Thyroid gland (tissue), 4 donors: ENCODE measurements around the gene CGB2. TPM values are rescaled to one million over a fixed set of nuclear protein-coding genes. Genes with fewer than 3 reads are reported as not detected.
"Not testable (repeated sequence)": the region's sequence is repeated elsewhere in the genome, so short reads cannot be mapped to it uniquely, and the experiment has no call there.

Experiments used
- DNase-seq, 2 donors: peaks; one replicate each; pipeline ENCODE4 v3.0.0-alpha.2; 2019
- H3K27ac ChIP-seq, 3 donors: fragments of 200-600 bp; sonication (generic); 1 replicate in 2 of 3; 2 replicates in 1 of 3; pipeline ENCODE4 v1.5.1; 2016 to 2019; ENCODE audit warnings: mild to moderate bottlenecking in 1 of 3, moderate library complexity in 1 of 3
- H3K27me3 ChIP-seq: fragments of 200-600 bp; sonication (generic); one replicate; pipeline ENCODE4 v1.5.1; 2019
- H3K36me3 ChIP-seq, 2 donors: fragments of 200-600 bp; sonication (generic); one replicate each; pipeline ENCODE4 v1.5.1; 2016 to 2019
- H3K4me1 ChIP-seq, 2 donors: fragments of 200-600 bp; sonication (generic); one replicate each; pipeline ENCODE4 v1.5.1; 2017 to 2019
- H3K4me3 ChIP-seq, 3 donors: fragments of 200-600 bp; sonication (generic); replicated peaks in 1 of 3; 1 replicate in 2 of 3; 2 replicates in 1 of 3; pipeline ENCODE4 v1.5.1; 2016; ENCODE audit warnings: mild to moderate bottlenecking in 1 of 3
- H3K9me3 ChIP-seq: fragments of 200-600 bp; sonication (generic); one replicate; pipeline ENCODE4 v1.5.1; 2017
- POLR2A ChIP-seq, 2 donors: fragments of 450-650 bp; IDR thresholded peaks; one replicate each; pipeline ENCODE4 v1.6.1; 2017; ENCODE audit warnings: antibody characterized with exemption in 2 of 2, mild to moderate bottlenecking in 2 of 2, moderate library complexity in 1 of 2
- WGBS, 2 donors: methylation state at CpG; one replicate each; pipeline ENCODE4 v1.1.5; 2017; 5-methylcytosine and 5-hydroxymethylcytosine counted together
- intact Hi-C: fragments of 100-400 bp; cut with DNase I; formaldehyde crosslinking; loops from one replicate; pipeline ENCODE4 v1.15.1; 2023
- total RNA-seq, 4 donors: library from RNA; depleted of rRNA; stranded (reverse); fragments of >200 nt; gene quantifications; one replicate each; pipeline ENCODE4 v1.2.3, GENCODE V29; 2016
- TF ChIP-seq, protein P1 (sequence below), 6 experiments: fragments of 200-600 bp in 3 of 6; fragments of 450-650 bp in 3 of 6; sonication (generic) in 3 of 6; IDR thresholded peaks; one replicate each; pipeline ENCODE4 v1.5.1; 2016 to 2019; ENCODE audit warnings: antibody characterized with exemption in 6 of 6, mild to moderate bottlenecking in 2 of 6, inconsistent platforms in 1 of 6, moderate library complexity in 1 of 6

The CGB2 gene
- total RNA-seq, 4 donors from 2014 or later: not detected

DNA sequence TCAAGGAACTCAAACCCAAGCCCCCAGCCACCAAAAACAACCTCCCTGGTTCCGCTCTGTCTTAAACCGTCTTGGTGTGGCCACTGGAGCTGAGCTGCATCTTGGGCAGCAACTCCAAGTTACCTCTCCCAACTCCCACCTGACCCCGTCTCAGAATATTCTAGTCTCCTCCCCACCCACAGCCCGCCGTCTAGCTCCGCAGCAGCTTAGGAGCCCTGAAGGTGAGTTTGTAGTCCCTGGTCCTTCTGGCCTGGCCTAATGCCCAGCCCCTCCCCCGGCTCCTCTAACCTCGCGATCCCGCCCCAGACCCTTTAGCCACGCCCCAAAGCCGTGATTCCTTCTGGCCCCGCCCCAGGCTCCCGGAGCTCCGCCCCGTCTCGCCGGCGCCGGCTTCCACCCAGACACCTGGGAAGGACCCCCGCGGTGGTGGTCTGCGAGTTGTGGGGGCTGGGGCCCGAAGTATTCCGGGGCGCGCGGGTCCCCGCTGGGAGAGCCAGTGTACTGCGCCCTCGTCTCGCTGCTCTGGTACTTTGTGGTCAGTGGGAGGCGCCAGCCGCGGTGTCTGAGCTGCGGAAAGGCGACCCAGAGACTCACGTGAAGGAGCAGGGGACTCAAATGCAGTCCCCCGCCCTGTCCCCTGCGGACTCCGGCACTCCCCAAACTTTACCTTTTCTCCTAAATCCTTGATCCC lies 12.3 kb upstream of the CGB2 start:
- no peak overlapping the region for H3K27ac ChIP-seq
- H3K4me1 ChIP-seq: peaks cover 17 to 24% of the 10 kb centered on the region in 2 donors
- no peak for TF ChIP-seq POLR2A (IDR thresholded peaks at IDR 0.05)
- TF ChIP-seq, protein P1, sequence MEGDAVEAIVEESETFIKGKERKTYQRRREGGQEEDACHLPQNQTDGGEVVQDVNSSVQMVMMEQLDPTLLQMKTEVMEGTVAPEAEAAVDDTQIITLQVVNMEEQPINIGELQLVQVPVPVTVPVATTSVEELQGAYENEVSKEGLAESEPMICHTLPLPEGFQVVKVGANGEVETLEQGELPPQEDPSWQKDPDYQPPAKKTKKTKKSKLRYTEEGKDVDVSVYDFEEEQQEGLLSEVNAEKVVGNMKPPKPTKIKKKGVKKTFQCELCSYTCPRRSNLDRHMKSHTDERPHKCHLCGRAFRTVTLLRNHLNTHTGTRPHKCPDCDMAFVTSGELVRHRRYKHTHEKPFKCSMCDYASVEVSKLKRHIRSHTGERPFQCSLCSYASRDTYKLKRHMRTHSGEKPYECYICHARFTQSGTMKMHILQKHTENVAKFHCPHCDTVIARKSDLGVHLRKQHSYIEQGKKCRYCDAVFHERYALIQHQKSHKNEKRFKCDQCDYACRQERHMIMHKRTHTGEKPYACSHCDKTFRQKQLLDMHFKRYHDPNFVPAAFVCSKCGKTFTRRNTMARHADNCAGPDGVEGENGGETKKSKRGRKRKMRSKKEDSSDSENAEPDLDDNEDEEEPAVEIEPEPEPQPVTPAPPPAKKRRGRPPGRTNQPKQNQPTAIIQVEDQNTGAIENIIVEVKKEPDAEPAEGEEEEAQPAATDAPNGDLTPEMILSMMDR (IDR thresholded peaks at IDR 0.05): no peak
- no peaks in the 10 kb centered on the region for H3K27me3 ChIP-seq
- WGBS, 2 donors: 15 to 17% methylated on average over 13 to 22 of the region's 41 CpGs
- peaks cover 0 to 5% of the 10 kb centered on the region in 2 donors for H3K36me3 ChIP-seq
- peak overlapping the region in 1 of 3 donors; percentile 25 for H3K4me3 ChIP-seq
- intact Hi-C loops: no loop called here
- H3K9me3 ChIP-seq: no peaks in the 10 kb centered on the region
- DNase-seq: peak; percentile 61 to 82

DNA sequence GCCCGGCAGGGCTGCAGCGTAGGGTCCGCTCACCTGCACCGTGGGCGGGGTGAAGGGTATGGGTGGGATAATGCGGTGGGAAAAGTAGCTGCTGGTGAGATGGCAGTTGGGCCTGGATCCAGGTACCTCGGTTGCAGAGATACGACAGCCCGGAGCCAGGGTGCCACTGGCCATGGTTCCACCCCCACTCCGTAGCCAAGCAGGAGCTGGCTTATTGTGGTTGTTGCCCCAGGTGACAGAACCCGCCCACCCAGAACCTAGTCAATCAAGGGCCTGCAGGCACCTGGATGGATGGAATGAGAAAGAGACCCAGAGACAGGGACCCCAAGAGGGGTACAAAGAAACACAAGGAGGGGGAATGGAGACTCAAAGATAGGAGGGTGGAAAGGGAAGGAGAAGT lies 11.3 kb upstream of the CGB2 start:
- H3K4me3 ChIP-seq: no peak overlapping the region
- no peaks in the 10 kb centered on the region for H3K27me3 ChIP-seq
- 68 to 78% methylated on average over 11 of the region's 11 CpGs for WGBS, 2 donors
- DNase-seq: peak in 1 of 2 donors; percentile 22
- TF ChIP-seq, protein P1 (IDR thresholded peaks at IDR 0.05): no peak
- TF ChIP-seq POLR2A (IDR thresholded peaks at IDR 0.05): no peak
- H3K4me1 ChIP-seq: peaks cover 17 to 24% of the 10 kb centered on the region in 2 donors
- intact Hi-C loops: no loop called here
- H3K36me3 ChIP-seq: no peaks in the 10 kb centered on the region
- H3K27ac ChIP-seq: no peak overlapping the region
- no peaks in the 10 kb centered on the region for H3K9me3 ChIP-seq

DNA sequence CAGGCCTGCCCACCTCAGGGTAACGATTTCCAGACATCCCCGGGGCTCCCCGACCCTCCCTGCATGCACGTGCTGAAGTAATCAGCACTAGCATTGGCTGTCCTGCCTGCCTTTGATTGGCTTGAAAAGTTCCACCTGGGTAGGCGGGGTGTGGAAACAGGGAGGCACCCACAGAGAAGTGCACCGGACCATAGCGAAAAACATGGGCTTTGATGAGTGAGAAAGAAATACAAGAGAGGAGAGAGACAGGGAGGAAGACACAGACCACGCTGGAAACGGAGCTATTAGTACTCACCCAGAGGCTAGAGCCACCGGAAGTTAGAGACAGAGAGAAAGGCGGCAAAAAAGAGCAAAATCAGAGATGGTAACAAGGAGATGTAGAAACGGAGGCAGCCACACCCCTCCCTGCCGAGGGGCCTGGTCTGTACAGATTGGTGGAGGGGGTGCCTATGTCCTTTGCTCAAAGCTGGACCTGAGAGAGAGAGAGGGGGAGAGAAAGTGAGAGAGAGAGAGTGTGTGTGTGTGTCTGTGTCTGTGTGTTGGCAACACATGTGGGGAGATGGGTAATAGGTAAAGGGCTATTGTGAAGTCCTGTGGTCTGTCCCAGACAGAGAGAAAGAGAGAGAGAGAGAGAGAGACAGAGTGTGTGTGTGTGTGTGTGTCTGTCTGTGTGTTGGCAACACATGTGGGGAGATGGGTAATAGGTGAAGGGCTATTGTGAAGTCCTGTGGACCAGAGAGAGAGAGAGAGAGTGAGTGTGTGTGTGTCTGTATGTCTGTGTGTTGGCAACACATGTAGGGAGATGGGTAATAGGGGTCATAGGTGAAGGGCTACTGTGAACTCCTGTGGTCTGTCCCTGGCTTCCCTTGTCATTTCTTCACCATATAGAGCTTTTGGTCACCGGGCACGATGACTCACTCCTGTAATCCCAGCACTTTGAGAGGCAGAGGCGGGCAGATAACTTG lies 10.5 kb upstream of the CGB2 start:
- 28 to 32% methylated on average over 16 of the region's 16 CpGs for whole genome bisulfite sequencing, 2 donors
- Histone ChIP-seq H3K27ac (no peak overlapping the region), H3K4me1 (peaks cover 17 to 24% of the 10 kb centered on the region in 2 donors), H3K27me3 (no peaks in the 10 kb centered on the region), H3K9me3 (no peaks in the 10 kb centered on the region), H3K36me3 (no peaks in the 10 kb centered on the region), H3K4me3 (no peak overlapping the region)
- intact Hi-C loops: no loop called here
- TF ChIP-seq, protein P1 (IDR thresholded peaks at IDR 0.05): no peak
- no peak for TF ChIP-seq POLR2A (IDR thresholded peaks at IDR 0.05)
- DNase-seq: no peak

DNA sequence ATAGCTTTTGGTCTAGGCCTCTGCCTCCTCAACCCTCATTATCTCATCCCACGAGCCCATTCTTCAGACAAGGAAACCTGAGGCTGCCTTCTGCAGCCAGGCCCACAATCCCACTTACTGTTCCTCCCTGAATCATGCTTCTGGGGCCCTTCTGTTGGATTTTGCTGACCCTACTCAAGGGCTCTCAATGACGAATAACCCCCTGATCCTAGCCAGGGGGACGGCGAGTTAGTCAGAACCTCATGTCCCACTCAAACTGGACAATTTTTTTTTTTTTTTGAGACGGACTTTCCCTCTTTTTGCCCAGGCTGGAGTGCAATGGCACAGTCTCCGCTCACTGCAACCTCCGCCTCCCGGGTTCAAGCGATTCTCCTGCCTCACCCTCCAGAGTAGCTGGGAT lies 9.6 kb upstream of the CGB2 start:
- intact Hi-C loops: no loop called here
- no peaks in the 10 kb centered on the region for H3K36me3 ChIP-seq
- no peak overlapping the region for H3K27ac ChIP-seq
- peaks cover 17 to 24% of the 10 kb centered on the region in 2 donors for H3K4me1 ChIP-seq
- H3K9me3 ChIP-seq: no peaks in the 10 kb centered on the region
- H3K4me3 ChIP-seq: no peak overlapping the region
- no peaks in the 10 kb centered on the region for H3K27me3 ChIP-seq
- TF ChIP-seq POLR2A (IDR thresholded peaks at IDR 0.05): no peak
- TF ChIP-seq, protein P1 (IDR thresholded peaks at IDR 0.05): no peak
- no peak for DNase-seq
- 90 to 94% methylated on average over 9 of the region's 9 CpGs for WGBS, 2 donors

DNA sequence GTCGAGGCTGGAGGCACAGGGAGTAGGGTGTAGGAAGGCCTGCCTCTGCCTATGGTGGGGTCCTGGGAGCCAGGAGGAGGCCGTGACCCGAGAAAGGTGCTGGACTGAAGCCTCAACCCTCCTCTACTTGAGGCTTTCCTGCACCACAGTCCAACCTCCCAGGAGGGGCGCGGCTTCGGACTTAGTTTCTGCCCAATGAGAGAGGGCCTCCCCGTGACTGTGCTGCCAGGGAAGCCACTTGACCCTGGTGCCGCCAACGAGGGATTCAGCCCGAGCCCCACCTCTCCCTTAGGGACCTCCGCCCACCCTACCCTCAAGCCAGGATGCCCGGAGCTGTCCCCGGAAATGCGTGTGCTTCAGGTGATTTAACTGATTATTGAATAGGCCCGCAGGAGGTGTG lies 7.5 kb upstream of the CGB2 start, which contains the start of gene CGB3:
Gene CGB3 (minus strand): TSS at position 101 of the 400 bp plus-strand sequence. CDS start 362 bp downstream, outside the sequence.
- intact Hi-C loops, H3K27ac ChIP-seq, H3K4me3 ChIP-seq, H3K9me3 ChIP-seq, H3K4me1 ChIP-seq, DNase-seq, H3K27me3 ChIP-seq, H3K36me3 ChIP-seq: not testable (repeated sequence)
- 53 to 87% methylated on average over 3 of the region's 15 CpGs for WGBS, 2 donors

DNA sequence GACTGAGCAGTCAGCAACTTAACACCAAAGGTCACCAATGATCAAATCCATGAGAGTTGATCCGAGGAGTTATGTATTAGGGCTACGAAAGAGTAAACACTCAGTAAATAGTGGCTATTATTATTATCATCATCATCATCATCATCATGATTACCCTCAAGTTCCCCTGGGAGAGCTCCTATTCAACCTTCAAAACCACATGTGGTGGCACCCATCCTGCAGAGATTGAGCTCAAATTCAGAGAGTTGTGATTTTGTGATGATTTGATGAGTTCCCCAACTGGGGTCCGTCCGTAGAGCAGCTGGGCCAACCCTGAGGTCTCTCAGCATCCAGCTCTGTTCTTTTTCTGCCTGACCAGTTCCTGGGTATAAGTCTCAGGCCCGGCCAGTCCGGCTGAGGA lies 6.6 kb upstream of the CGB2 start:
- DNase-seq, H3K27me3 ChIP-seq, H3K9me3 ChIP-seq, H3K36me3 ChIP-seq, H3K4me3 ChIP-seq, H3K27ac ChIP-seq, intact Hi-C loops, H3K4me1 ChIP-seq: not testable (repeated sequence)
- 70 to 88% methylated on average over 2 to 4 of the region's 6 CpGs for WGBS, 2 donors

DNA sequence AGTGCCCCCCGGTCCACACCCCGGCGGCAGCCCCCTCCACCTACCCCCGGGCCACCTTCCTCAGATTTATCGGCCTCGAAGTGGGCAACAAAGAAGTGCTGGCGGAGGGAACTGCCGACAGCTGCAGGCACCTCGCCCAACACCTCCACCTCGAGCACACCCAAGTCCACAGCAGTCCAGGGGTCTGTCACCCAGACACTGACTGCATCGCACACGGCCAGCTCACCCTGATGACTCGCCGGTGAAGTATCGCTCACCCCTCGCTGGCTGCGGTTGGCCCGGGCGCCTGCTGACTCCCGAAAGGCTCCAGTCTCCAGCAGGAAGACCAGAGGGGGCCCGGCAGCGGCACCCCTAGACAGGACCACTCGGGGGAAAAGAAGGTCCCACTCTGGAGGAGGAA lies 6.1 kb upstream of the CGB2 start:
- H3K4me1 ChIP-seq, H3K36me3 ChIP-seq, DNase-seq, H3K4me3 ChIP-seq, H3K9me3 ChIP-seq, H3K27ac ChIP-seq, intact Hi-C loops, H3K27me3 ChIP-seq: not testable (repeated sequence)
- WGBS, 2 donors: 82 to 88% methylated on average over 18 to 20 of the region's 23 CpGs

DNA sequence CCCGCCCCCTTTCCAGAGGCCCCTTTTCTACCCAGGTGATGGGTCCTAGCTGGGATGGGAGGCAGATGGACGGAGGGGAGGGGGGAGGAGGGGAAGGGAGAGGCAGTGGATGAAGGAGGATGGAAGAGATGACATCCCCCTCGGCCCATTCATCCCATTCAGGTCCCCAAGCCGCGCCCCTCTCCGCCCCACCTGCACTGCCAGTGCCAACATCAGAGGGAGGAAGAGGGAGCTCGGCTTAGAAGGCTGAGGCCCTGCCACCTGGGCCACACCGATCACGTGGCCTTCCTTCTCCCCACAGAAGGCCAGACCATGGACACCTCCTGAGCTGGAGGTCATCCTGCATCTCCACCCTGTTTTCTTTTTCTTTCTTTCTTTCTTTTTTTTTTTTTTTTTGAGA lies 3.0 kb upstream of the CGB2 start:
- intact Hi-C loops, H3K4me1 ChIP-seq: not testable (repeated sequence)
- 79 to 83% methylated on average over 7 to 8 of the region's 9 CpGs for WGBS, 2 donors

More for the DNA sequence above, 3.0 kb upstream of the CGB2 start:
- H3K9me3 ChIP-seq, H3K4me3 ChIP-seq, DNase-seq, H3K27ac ChIP-seq, H3K27me3 ChIP-seq, H3K36me3 ChIP-seq: not testable (repeated sequence)
